Activated CD8-positive, alpha-beta memory T cell treated with anti-CD3 and anti-CD28 coated beads, Interleukin-2, amount 50 U/mL, for 48 hours (primary cell): ENCODE results near the gene PEX14.

Experiments used
- DNase-seq: peaks from one replicate; pipeline ENCODE4 v3.0.0-alpha.2; 2020

The PEX14 gene

DNA sequence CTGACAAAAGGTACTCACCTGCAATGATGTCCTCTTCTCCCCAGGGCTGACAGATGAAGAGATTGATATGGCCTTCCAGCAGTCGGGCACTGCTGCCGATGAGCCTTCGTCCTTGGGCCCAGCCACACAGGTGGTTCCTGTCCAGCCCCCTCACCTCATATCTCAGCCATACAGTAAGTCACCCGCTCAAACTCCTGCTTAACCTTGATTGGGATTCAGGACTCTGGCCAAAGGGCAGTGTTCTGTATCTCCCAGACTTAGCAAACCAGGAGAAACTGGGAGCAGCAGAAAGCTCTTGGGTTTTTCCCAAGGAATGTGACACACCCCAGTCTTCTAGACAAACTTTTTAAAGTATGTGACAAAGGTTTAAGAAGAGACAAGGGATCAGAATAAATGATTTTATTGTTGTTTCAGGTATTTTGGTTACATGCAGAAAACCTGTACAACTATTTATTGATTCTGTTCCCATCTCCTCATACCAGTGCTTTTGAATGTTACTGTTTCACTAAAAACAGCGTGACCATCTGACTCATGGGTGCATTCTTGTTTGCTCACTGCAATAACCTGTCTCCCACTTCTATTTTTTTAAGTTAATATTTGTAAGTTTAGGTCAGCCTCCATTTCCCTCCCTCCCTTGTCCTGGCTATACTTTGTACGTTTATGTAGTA, 124.6 kb downstream of the PEX14 start:
- DNase-seq, result no peak

DNA sequence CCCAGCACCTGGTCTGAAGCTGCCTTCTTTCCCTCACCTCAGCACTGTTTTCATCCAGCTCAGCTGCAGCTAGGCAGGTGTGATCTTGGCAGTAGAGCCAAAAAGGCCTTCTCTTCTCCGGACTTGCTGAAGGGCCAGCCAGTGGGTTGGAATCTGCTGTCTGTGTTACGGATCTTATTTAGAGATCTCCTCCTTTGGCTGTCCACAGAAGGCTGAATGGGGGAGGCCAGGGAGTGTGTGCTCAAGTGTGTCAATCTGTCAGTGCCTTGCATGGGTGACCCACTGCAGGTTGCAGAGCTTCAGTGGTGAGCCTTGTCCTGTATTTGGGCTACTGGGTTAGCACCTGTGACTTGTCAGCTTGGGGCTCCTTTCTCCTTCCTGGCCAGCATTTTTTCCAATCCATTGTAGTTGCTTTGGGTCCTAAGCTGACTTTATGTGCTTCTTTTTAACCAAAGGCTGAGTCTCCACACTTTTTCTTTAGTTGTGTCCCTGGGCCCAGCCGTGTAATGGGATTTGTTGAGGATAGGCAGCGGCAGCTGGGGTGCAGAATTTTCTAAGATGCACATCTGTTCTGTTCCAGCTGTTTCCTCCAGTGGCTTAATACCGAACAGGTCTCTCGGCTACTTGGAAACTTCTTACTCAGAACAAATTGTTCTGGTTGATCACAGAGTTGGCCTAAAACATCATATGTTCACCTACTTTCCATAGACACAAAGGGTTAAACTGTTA, 126.8 kb downstream of the PEX14 start:
- DNase-seq, result no peak

GRCh38 chr1:10602936-10603335, 128.2 kb downstream of the PEX14 start:
- no peak for DNase-seq

DNA sequence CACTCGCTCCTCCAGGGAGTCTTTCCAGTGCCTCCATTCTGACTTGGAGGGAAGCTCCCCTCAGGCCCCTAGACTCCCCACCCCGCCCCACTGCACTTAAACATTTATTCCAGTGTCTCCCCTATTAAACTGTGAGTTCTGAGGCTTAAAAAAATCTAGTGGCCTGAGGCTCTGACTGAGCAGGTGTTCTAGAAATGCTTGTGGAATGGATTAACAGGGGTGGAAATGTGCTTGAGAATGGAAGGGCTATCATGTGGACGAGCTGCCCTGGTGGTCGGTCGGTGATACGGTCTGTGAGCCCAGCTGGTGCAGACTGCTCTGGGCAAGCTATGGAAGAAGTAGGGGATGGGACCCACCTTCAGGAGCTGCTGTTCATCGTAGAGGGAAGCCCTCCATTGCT, 130.2 kb downstream of the PEX14 start:
- DNase-seq, result no peak

DNA sequence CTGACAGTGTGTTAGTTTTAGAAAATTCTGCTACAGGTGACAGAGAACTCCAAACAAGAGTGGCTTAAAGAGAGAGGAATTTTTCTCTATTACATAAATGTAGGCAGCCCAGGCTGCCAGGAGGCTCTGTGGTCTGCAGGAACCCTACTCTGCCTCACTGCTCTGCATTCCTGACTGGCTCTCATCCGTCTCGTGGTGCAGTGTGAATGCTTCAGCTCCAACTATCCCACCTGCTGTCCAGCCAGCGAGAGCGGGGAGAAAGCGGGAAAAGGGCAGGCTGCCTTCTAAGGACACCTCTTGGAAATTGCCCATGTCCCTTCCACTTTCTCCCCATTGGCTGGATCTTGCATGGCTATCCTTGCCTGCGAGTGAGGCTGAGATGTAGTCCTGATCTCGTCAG, 131.3 kb downstream of the PEX14 start:
- no peak for DNase-seq

- DNase-seq, result no peak
Observed at GRCh38 chr1:10607228-10607627, 132.5 kb downstream of the PEX14 start.

GRCh38 chr1:10608690-10609089, 133.9 kb downstream of the PEX14 start:
- DNase-seq, result no peak

- DNase-seq, result no peak
Observed at GRCh38 chr1:10610901-10611600, 136.3 kb downstream of the PEX14 start.

DNA sequence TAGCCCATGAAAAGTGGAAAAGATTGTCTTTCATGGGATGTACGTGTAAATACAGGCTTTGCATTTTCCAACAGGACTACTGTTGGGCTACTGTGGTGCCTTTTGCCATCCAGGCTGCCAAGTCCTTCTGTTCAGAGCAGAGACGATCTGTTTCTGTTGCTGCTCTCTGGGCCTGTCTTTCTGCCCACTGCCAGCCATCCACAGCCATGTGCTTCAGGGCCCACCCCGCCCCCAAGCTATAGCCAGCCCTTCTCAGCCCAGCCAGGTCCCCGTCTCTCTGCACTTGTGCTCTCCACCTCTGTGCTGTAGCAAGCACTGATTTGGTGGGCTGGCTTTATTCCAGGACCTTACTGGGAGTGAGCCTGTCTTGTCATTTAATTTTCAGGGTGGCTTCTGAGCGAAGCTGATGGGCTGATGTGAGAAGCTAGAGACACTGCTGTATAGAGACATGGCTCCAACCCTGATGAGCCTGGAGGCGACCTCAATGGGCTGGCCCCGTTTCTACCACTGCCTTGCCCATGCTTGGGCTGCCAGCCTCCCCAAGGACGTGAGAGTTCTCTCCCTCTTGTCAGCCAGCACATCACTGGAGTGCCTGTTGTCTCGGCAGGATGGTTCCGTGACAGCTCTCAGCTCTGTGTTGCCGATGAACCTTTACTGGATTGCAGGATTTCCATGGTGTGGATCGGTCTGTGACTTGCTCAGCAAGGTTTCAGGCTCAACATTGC, 137.8 kb downstream of the PEX14 start:
- DNase-seq, result peak; percentile 25

GRCh38 chr1:10613340-10613739, 138.6 kb downstream of the PEX14 start:
- peak; percentile 40 for DNase-seq

- no peak for DNase-seq
Observed at GRCh38 chr1:10613861-10614260, 139.1 kb downstream of the PEX14 start.

DNA sequence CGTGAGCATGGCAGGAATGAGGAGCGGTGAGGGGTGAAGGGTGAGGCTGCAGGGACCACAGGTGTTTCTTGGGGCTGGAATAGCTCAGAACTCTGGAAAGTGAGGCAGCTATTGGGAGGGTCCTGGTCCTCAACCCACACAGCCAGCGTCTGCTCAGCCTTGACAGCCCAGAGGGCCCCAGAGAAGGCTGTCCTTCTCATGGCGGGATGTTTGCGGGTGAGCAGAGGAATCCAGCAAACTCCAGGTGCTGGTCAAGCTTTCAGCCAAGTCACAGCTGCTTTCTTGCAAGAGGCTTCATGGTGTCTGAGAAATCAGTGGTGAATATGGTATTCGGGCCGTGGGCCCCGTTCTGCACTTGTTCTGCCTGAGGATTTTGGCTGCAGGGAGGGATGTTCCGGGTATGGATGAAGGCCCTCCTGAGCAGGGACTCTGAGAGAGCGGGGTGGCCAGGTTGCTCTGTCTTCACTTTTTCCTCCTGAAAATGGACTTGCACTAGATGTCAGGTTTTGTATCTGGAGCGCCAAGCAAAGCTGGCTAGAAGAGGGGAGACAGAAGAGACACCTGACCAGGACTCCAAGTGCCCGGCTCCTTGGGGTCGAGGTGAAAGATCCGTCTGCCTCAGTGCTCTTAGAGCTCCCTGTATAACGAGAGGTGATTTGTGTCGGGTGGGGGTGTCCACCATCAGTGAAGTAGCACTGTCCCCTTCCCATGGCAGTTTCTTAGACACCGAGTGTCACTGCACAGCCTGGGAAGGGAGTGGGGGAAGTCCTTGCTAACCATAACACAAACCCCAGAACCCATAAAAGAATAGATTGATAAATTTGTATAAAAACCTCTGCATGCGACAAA, 139.9 kb downstream of the PEX14 start:
- DNase-seq, result peak; percentile 30

DNA sequence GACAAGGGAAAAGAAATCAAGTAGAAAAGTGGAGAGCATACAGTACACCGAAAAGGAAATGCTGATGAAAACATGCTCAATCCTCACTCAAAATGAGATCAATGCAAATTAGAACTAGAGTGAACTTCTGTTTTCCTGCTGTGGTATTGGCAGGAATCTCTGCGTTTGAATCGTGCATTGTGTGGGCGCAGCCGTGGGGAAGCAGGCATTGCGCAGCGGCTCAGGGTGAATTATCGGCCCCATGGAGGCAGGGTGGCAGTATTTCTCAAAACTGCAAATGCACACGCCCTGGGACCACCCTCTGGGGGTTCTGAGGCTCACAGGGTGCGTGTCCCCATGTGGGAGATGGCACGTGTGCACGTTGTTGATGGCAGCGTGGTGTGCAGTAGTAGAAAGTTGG, 140.6 kb downstream of the PEX14 start:
- DNase-seq, result peak; percentile 12

DNA sequence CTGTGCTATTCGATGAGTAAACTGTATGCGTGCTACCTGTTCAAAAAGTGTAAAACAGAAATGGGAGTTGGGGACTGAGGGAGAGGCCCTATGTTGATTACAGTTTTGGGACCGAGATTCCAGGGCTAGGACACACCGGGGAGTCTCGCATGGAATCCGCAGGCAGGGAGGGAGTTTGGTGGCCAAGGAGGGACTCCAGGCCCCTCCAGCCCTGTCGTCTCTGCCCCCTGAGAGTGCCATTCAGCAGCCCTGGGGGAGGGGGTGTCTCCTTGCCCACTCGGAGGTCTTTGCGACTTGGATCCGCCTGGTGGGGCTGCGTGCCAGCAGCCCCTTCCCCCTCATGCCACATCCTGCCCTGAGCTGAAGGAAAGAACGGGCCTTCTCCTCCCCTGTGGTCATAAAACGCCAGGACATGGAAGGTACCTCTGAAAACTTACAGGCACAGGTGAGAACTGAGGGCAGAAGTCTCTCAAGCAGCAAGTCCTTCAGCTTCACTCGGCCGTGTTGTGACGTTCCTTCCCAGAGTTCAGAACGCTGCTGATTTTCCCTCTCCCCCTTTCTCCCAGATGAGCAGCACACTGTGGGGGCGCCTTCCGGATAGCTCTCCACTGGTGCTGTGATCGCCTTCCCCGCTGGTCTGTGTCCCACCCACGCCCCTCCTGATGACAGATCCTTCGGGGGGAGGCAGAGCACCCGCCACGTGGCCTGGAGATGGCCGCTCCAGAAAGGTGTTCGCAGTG, 141.4 kb downstream of the PEX14 start:
- no peak for DNase-seq

GRCh38 chr1:10616696-10617095, 141.9 kb downstream of the PEX14 start:
- DNase-seq, result no peak

DNA sequence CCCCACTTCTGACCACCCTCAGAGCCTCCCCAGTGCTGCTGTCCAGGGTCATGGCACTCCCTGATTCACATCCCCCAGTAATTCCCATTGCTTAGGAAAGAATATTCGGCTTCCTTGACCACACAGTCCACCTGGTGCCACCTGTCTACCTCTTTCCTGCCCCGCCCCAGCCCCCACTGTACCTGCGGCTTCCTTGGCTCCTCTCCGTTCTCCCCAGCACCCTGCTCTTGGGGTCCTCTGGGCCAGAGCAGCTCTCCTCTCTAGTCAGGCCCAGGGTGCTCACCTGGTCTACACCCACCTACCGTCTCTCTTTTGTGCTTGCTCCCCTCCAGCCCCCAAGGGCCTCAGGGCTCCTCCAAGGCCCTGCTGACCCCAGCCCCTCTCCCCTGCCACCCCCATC, 142.6 kb downstream of the PEX14 start:
- no peak for DNase-seq

- DNase-seq, result no peak
Observed at GRCh38 chr1:10617931-10618885, 143.5 kb downstream of the PEX14 start.

DNA sequence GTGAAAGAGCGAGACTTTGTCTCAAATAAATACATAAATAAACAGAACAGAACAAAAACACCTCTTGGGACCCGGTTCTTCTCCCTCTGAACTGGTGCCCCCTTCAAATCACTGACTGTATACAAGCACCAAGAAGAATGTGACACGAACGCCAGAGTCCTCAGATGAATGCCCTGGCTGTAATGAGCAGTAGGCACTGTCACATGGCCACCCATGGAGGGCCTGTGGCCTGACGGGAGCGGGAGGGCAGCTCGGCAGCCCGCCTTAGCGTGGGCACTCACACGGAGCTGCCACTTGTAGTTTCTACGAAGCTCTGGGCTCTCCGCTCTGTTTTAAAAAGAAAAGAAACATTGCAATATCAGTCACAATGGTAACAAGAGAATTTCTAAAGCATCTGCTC, 146.0 kb downstream of the PEX14 start:
- no peak for DNase-seq

DNA sequence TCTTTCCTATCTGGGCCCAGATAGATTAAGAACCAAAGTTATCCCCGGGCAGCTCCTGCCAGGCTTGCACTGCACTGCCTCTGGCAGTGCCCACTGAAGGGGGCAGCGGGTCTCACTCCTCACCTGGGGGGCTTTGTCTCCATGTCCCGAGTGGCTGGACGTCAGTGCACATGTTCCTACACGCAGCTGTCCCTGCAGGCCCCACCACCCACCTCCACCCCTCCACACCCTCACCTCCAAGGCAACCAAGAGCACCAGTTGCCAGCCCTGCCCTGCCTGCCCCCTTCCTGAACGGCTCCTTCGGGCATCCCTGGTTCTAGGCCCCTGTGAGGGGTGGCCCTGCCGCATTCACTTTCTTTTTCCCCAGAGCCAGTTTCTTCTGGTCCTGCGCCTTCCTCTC, 147.2 kb downstream of the PEX14 start:
- no peak for DNase-seq

DNA sequence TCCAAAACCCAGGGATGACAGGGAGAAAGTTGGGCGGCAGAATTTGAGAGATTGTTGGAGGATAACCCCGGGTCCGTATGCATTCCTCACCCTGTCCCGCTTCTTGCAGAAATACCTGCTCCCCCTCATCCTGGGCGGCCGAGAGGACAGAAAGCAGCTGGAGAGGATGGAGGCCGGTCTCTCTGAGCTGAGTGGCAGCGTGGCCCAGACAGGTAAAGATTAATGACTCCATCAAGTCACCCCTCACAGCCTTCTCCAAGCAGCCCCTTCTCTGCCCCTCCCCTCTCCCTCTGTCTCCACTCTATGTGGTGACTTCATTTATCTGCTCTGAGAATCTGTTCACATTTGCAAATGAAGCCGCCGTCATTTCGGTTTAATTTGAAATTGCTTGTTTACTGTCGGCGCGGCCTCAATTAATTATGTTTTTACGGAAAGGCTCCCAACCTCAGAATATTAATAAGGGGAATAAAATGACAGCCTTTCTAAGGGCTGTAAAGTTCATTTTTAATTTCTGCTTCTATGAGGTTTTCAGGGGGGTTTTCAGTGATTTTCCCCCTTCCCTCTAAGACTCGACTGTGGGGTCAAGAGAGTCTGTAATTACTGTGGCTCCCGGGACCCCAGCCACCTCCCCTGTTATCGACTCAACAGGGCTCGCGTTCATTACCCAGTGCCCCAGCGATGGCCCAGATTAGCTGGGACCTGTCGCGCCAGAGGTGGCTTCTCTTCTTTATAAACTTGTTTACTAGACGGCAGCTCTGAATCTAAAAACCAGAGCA, 148.3 kb downstream of the PEX14 start:
- DNase-seq, result no peak
